ENCODE data around the gene PARP14.
"Not testable (repeated sequence)": the region's sequence is repeated elsewhere in the genome, so short reads cannot be mapped to it uniquely, and the experiment has no call there.

The PARP14 gene

DNA sequence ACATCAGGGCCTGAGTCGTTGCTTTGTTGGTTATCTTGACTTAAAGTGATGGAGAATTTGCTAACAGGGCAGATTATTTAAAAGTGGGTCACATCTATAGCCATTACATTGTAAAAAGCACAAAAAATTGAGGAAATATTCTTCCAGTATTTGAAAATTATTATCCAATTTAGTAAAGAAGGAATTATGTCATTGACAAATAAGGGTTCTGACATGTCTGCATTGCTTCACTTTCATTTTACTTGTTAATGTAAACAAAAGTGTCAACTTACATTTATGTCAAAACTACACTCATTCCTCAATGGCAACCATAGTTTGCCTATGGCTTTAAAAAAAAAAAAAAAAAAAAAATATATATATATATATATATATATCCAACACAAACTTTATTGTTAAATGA, 3.4 kb upstream of the PARP14 start:
- no peak for DNase-seq

DNA sequence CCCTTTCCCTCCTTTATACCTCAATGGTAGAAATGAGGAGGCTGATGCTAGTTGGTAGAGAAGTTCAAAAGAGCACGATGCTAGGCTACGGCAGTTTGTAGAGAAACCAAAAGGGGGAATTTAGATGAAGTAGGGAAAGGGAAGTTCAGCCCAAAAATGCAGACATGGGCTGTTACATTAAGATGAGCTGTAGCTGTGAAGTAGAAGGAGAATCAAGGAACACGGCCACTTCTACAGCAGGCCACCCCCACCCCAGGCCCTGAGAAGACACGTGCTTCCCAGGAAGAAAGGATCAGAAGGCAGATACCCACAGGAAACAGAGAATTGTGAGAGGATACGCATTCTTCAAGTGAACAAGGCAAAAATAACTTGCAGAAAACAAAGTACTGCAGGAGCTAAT, 2.1 kb upstream of the PARP14 start:
- no peak for DNase-seq

DNA sequence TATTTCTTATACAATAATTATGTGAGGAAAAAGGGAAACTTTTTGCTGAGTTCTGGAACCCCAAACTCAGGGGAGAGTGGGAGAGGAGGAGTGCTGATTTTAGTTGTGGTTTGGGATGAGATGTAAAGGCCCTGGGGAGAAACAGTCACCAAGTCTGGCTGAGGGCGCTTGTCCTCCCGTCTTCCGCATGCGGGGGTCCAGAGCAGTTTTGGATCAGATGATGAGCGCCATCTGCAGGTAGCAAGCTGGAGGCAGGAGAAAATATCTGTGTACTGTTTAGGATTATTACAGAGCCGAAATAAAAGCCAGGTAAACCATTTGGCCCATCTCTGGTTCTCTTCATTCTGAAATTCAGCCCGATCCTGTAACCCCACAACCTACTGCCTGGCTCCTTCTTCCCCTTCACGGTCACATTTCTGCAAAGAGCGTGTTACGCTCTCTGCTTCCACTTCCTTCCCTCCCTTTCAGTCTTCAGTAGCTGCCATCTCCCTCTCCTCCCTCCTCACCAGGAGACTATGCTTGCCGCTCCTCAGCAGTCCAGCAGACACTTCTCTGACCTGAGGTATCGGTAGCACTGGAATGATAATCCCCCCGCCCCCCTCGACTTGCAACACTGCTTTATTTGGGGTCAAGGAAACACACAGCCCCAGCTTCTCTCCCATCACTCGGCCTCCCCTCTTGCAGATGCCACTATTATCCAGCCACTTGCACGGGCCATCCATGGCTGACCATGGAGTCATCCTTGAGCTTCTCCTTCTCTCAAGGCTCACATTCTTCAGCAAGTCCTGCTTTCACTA, 1.4 kb upstream of the PARP14 start:
- peak; percentile 73 to 77 for DNase-seq

DNA sequence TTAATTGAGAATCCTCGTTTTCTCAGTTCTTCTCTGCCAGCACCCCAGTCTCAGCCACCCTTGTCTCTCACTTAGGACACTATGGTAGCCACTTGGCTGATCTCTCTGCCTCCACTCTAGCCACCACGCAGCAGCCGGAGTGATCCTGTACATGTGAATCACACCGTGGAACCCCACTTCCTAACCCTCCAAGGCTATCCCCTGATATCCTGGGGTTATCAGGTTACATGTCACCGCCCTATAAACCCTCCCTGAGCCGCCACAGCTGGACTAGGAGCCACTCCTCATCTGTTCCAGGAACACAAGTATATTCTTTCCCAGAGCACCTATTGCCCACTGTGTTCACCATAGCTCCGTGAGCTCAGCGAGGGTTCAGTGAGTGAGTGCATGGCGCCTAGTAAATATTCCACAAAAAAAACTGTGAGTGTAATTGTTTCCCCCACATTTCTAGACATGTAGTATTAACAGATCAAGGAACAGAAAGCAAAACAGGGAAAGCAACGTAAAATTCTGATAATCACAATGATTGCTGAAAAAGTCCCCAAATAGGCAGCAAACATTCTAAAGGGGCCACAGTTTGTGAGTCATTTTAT, 661 bp upstream of the PARP14 start:
- no peak for DNase-seq

DNA sequence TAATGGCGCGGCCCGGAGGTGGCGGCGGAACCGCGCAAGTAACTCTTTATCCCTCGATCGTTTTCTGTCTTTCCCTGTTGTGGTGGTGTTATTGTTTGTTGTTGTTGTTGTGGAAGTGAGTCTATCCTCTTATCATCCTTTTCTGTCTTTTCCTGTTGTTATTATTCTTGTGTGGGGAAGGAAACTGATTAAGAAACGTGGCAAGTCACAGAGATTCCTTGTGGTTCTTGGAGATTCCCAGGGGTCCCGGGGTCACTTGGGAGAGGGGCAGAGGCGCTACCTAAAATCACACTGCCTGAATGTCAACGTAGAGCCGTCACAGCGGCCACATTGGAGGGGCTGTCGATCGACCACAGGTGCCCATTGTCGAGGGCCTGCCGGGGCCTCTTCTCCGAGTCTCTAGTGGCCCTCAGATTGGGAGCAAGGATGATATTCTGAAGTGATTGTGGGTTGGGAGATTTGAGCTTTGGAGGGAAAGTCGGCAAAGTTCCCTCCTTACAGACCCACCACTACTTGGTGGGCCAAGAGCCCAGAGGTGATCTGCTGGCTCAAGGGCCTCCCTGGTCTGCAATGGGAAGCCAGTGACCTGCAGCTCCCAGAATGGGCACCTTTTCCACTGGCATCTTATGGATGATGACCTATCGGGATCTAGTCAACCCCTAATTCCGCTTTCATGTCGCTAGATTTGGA, 790 bp downstream of the PARP14 start:
- no peak for DNase-seq

DNA sequence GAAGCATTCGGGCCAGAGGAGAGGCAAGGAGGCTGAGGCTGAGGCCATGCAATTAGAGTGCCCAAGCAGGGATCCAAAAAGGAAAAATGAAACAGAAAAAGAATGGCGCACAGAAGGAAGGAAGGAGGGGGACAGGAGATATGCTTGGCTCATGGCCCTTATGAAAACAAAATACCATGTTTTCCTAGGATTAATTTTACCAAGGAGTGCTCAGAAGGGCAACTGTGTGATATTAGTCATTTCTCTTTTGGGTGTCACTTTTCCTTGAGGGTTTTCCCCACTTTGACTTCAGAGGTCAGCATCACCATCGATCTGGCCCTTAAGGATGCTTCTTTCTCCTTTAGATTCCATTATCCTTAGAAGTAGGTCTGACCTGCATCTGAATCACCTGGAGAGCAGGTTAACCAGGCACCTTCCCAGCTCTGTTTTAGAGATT, 1.4 kb downstream of the PARP14 start:
- DNase-seq, result no peak

DNA sequence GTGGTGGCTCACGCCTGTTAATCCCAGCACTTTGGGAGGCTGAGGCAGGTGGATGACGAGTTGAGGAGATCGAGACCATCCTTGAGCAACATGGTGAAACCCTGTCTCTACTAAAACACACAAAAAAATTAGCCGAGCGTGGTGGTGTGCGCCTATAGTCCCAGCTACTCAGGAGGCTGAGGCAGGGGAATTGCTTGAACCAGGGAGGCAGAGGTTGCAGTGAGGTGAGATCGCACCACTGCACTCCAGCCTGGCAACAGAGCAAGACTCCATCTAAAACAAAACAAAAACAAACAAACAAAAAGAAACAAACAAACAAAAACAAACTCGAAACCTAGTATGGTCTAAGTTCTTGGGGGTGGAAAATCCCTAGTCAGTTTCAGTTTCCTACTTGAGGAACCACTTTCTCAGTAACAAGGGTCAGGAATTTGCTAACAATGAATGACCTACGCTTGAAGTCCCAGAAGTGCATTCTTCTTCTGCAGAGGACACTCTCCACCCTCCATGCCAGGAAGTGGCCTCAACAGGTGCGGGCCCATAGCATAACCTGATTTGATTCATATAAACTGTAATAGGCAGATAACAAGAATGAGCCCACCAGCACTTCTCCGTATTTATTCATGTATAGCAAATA, 2.3 kb downstream of the PARP14 start:
- DNase-seq, result not testable (repeated sequence)

DNA sequence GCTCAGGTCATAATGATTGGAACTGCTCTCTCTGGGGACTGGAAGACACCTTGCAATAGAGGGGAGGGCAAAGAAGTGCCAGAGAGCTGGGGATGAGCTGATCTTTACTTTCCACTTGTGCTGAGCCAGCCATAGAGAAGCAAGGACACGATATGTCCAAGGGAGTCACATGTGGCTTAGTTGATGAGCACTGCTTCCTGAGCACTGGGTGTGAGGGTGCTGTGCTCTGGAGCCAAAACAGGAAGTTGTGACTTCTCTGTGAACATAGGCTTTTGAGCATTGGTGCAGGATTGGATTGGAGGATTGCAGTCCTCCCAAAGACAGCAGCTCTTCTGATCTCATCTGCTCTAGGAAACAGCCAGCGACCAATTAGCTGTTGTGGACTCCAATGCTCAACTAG, 6.7 kb downstream of the PARP14 start:
- no peak for DNase-seq

DNA sequence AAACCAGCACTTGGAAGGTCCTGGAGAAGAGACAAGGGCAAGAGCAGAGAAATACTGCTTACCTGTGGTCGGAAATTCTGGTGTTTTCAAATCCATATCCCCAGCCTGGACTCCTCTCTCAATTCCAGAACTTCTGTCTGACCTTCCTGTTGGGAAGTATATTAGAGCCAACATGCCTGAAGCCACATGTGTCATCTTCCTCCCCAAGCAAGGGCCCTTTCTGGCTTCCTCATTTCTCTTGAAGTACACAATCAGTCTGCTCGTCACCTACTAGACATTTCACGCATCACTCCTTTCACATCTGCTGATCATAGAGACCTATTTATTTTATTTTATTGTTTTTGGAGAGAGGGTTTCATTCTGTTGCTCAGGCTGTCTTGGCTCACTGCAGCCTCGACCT, 8.4 kb downstream of the PARP14 start:
- no peak for DNase-seq

DNA sequence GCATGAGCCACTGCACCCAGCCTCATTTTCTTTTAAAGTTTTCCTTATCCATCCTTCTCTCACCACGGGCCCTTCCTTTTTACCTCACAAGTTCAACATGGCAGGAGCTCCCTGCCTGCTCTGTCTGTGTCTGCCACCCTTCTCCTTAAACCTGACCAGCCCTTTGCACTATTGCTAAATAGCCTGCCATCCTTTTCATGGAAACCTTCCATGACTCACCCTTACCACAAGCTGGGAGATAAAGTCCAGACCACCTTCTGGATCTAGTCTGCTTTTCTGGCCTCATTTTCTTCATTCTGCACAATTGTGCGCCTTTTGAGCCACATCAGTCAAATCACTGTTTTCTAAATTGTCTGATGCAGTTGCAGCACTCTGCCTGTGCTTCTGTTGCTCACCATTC, 8.9 kb downstream of the PARP14 start:
- DNase-seq, result no peak

DNA sequence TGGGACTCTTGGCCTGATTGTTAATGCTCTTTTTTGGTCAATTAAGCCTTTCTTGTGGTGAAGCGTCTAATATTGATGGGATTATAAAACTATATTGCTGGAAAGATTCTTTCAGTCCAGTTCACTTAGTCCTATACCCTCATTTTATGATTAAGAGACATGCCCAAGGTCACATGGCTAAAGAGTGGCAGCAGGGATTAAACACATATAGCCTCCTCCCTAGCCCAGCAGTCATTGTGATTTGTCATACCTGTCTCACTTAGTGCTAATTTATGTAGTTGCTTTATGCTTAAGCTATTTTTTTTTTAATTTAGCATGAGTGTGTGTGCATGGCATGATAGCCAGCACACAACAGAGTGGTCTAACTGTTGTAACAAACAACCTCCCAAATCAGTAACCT, 9.5 kb downstream of the PARP14 start:
- no peak for DNase-seq

DNA sequence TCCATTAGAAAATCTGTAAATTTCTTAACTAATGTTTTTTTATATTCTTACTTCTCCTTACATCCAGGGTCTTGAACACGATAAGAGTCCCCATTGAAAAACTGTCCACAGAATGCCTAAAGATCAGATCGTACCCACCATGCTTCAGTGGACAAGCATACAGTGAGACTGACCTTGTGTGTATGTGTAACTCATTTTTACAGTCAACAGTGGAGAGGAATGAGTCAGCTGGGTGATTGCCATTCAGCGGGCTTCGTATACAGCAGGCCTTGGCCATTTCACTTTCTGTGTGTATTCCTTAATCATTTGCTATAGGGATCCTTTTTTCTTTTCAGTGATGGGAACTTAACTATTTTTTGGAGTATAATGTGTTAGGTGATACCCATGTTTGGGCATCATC, 10.6 kb downstream of the PARP14 start:
- no peak for DNase-seq

DNA sequence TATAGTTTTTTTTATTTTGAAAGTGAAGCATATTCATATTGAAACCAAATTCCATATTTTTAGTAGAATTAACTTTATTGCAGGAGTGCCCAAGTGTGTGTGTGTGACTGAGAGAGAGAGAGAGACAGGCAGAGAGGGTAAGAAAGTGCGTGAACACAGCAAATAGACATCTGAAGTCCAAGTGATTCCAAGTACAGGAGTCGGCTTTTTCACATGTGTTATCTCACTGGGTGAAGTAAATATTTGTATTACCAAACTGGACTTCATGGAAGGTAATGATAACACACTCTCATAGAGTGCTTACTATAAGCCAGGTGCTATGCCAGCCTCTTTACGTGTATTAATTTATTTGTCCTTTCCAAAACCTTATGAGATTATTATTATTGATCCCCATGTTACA, 12.0 kb downstream of the PARP14 start:
- no peak for DNase-seq

DNA sequence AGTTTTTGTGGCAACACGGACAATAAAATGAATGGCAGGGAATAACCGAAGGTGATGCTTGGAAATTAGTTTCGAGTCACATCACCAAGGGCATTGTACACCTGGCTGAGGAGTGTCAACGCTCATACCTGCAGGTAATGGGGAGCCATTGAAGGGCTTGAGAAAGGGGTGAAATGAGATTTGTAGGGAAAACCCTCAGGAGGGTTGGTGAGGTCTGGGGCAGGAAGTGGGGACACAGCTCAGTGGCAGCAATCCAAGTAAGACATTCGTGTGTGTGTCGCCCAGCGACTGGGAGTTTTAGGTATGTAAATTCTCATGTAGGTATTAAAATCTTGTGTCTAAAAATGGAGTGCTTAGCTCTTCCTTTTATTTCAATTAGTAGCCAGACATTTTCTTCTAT, 14.3 kb downstream of the PARP14 start:
- no peak for DNase-seq

DNA sequence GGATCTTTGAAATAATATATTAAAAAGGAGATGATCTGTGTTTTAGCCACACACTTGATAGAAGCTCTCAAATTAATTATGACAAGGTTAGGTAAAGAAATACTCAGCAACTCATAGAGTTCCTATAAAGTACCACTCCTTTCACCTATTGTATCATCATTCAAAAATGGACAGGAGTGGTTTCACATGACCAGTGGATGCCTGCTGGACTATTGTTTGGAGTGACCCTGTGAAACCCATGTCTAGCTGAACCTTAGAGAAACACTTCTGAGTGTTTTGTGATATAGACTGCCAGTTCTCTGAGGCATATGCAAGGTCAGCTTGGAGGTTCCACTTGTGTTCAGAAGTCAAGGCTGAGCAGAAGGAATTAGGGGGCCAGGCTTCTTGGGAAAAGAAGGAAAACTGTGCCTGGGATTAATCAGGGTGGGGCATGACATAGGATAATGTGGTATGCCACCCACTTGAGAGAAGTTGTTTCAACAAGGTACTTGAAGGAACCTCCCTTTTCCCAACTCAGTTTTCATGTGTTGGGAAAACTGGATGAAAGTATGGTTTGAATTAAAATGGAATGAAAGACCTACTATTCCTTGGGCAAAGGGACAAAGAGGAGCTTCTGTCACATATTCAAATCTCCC, 15.4 kb downstream of the PARP14 start:
- DNase-seq, result no peak

DNA sequence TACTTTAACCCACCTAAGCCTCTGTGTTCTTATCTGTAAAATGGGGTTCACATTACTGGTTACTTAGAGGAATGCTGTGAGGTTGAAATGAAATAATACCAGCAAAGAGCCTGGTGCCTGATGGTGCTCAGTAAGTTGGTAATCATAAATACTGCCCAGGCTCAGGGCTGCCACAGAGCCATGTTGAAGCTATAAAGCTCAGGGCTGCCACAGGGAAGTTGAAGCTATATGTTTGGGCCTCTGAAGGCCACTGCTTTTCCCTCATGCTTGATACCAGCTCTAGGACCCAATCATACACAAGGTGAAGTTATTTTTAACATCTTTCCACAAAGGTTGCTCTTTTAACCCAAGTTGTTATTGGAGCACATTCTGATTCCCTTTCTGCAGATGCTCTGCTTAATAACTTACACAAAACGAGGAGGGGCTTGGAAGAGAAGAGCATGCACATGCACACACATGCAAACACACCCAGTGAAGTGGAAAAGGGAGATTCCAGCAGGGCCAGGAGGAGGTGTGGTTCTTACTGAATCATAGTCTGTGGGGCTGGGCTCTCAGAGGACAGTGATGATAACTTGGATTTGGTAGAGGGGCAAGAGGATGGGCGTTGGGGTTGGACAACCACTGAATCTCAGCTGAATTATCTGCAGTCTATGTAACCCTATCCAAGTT, 17.4 kb downstream of the PARP14 start:
- DNase-seq, result no peak

DNA sequence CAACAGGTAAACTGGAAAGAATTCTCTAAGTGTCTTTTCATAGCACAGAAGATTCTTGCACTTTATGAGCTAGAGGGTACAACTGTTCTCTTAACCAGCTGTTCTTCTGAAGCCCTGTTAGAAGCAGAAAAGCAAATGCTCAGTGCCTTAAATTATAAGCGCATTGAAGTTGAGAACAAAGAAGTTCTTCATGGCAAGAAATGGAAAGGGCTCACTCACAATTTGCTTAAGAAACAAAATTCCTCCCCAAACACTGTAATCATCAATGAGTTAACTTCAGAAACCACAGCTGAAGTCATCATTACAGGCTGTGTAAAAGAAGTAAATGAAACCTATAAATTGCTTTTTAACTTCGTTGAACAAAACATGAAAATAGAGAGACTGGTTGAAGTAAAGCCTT, 19.6 kb downstream of the PARP14 start:
- DNase-seq, result no peak

DNA sequence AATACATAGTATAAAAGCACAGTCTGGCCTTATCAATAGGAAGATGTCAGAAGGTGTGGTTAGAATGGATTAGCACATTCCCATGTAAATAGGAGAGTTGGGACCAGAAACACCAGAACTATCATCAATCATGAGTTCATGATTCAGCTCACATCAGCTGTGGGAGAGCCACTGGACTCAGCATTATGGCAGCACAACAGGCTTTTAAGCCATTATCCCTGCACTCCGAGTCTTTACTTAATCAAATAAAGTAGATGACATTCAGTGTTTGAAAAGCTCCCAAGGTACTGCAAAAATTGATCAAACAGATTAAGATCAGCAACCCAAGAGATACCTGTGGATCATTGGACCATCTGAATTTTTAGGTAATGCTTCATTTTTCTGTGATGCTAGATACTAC, 24.7 kb downstream of the PARP14 start:
- no peak for DNase-seq

DNA sequence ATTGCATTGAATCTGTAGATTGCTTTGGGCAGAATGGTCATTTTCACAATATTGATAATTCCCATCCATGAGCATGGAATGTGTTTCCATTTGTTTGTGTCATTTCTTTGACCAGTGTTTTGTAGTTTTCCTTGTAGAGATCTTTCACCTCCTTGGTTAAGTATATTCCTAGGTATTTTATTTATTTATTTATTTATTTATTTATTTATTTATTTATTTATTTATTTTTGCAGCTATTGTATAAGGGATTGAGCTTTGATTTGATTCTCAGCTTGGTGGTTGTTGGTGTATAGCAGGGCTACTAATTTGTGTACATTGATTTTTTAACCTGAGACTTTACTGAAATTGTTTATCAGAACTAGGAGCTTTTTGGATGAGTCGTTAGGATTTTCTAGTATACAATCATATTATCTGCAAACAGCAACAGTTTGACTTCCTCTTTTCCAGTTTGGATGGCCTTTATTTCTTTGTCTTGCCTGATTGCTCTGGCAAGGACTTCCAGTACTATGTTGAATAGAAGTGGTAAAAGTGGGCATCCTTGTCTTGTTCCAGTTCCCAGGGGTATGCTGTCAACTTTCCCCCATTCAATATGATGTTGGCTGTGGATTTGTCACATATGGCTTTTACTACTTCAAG, 30.1 kb downstream of the PARP14 start:
- DNase-seq, result not testable (repeated sequence)

DNA sequence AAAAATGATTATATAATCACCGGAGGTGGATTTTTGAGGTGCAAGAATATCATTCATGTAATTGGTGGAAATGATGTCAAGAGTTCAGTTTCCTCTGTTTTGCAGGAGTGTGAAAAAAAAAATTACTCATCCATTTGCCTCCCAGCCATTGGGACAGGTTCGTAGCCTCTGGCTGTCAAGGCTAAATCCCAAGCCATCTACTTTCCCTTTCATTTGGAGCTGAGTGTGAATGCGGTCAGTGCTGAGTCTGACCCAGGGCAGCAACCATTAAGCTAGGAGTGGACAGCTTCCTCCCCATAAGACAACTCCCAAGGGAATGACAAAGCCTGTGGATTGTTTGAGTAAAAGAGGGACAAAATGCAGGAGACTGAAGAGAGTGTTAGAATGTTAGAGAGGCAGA, 33.6 kb downstream of the PARP14 start:
- DNase-seq, result no peak

DNA sequence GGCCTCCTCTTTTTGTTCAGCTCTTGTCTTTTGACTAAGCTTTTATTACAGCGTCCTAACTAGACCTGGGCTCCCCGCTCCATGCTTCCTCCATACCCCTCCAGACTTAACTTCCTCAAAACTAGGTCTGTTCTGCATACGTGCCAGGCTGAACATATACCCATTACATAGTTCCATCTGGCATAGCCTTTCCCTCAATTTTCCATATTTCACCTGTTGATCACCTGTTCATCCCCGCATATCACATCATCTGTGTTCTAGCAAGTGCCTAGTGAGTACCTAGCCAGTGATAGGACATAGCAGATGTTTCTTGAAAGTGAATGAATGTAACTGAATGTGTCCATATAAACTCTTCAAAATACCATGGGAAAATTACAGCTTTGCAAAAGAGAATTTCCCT, 36.0 kb downstream of the PARP14 start:
- no peak for DNase-seq

DNA sequence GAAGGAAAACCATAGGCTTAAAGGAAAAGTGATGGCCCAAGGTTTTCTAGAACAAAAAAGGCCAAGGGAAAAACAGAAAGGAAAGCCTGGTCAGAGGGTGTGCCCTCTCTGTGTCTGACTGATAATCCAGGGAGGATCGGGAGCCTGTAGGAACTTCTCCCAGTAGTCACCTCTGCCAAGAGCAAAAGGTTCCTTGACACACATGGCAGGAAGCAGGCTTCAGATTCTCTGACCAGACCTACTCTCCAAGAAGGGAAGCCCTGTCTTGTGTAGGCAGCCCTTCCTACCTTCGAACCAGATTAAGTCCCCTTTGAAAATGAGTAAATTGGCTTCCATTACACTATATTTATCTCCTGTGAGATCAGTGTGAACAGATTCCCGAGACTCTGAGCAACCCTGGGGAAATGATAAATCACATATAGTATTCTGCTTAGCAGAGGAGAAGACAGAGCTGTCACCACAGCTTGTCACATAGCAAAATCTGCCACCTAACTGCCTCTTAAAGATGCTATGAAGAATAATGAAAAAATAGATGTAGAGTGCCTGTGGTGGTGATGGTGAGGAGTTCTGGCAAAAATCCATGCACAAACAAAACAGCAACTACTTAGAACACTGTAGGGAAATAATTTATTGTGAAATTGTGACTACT, 38.8 kb downstream of the PARP14 start:
- no peak for DNase-seq
